GM21526 (cell line): Measurements from ENCODE around the gene SERHL2.
A peak's percentile ranks its signal among the peaks of the same experiment; 100 is the strongest.
"Not testable (repeated sequence)": the region's sequence is repeated elsewhere in the genome, so short reads cannot be mapped to it uniquely, and the experiment has no call there.

Source experiments
- ATAC-seq: cut with Tn5 transposase; IDR thresholded peaks from one replicate; pipeline ENCODE4 v1.9.1; 2021; ENCODE audit warnings: moderate library complexity; ENCODE audit not compliant: unreplicated experiment, low FRiP score

Gene SERHL2

DNA sequence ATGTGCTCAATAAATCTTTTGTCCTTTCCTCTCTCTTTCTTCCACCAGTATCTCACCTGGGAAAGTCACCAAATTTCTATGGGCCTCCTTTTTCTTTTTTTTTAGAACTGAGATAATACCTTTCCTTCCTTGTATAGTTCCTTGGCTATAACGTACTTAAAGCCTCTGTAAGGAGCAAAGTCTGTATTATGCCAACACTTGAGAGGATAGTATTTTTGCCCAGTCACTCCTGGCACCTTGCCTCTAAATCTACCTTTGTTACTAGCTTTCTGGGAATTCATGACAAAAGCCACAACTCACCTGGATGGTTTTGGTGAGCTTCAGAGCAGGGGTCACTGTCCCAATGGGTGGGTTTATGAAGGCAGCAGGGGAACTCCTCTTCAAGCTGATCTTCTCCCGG is 48.7 kb downstream of the SERHL2 start:
- no peak for ATAC-seq

DNA sequence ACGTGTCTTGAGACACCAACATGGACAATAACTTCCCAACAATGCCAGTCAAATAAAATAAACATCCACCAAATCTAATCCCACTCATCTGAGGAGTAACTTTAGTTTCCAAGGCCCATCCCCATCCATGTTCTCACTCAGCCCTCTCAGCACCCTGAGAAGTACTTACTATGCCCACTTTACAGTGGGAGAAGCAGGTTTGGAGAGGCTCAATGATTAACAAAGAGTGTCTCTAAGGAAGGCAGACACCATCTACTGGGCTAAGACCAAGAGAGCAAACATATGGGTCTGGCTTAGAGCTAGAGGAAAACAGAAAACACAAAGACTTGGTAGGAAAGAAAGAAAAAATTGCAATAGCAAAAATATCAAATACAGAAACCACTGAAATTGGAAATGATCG is 49.7 kb downstream of the SERHL2 start:
- ATAC-seq, result no peak

GRCh38 chr22:42604403-42604802 is 50.6 kb downstream of the SERHL2 start:
- ATAC-seq, result no peak

- not testable (repeated sequence) for ATAC-seq
Observed at GRCh38 chr22:42607641-42608040, 53.9 kb downstream of the SERHL2 start.

- no peak for ATAC-seq
Observed at GRCh38 chr22:42608136-42608822, 54.5 kb downstream of the SERHL2 start.

- ATAC-seq, result no peak
Observed at GRCh38 chr22:42608823-42609361, 55.1 kb downstream of the SERHL2 start.

GRCh38 chr22:42610186-42610585 is 56.4 kb downstream of the SERHL2 start:
- ATAC-seq, result no peak

DNA sequence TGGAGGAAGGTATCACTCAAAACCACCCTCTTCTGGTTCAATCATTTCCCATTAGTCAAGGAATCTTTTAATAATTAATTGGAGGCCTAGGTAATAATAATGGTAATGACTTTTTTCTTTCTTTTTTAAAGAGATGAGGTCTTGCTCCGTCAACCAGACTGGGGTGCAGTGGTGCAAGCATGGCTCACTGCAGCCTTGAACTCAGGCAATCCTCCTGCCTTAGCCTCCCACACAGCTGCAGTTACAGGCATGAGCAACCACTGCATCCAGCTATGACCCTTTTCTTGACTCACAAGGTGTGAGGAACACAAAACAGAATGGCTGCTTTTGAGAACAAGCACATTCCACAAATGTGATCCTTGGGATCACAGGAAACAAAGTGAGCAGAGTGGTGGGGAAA is 57.3 kb downstream of the SERHL2 start:
- ATAC-seq, result no peak

- ATAC-seq, result no peak
Observed at GRCh38 chr22:42612336-42612735, 58.6 kb downstream of the SERHL2 start.

GRCh38 chr22:42613872-42614301 is 60.1 kb downstream of the SERHL2 start:
- ATAC-seq, result no peak

GRCh38 chr22:42614312-42615091 is 60.7 kb downstream of the SERHL2 start, which contains the start of gene POLDIP3:
Gene POLDIP3, minus strand, starts transcription at chr22:42614883. Its CDS starts 26 bp downstream, at chr22:42614857.
- ATAC-seq, result peak; percentile 54

- peak; percentile 57 for ATAC-seq
Observed at GRCh38 chr22:42615092-42615859, 61.5 kb downstream of the SERHL2 start.

- ATAC-seq, result not testable (repeated sequence)
Observed at GRCh38 chr22:42615860-42616175, 62.1 kb downstream of the SERHL2 start.

- ATAC-seq, result no peak
Observed at GRCh38 chr22:42617155-42617983, 63.6 kb downstream of the SERHL2 start.

- ATAC-seq, result no peak
Observed at GRCh38 chr22:42619261-42620063, 65.7 kb downstream of the SERHL2 start.

DNA sequence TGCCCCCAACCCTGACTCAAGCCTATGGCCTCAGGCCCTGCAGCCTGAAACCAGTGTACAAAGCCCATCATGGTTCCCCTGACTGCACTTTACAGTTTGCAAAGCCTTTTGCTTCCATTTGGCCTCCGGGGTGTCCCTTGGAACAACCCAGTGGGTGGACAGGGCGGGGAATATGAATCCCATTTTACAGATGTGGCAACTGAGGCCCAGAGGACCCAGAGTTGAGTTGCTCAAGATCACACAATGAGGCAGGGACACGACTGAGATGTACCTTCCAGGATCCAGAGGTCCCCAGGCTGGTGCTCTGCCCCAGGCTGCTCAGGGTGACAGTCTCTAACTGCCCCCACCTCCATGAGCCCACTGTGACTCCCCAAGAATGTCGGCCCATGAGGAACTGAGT is 66.3 kb downstream of the SERHL2 start:
- ATAC-seq, result no peak

GRCh38 chr22:42621505-42622002 is 67.8 kb downstream of the SERHL2 start:
- ATAC-seq, result no peak

DNA sequence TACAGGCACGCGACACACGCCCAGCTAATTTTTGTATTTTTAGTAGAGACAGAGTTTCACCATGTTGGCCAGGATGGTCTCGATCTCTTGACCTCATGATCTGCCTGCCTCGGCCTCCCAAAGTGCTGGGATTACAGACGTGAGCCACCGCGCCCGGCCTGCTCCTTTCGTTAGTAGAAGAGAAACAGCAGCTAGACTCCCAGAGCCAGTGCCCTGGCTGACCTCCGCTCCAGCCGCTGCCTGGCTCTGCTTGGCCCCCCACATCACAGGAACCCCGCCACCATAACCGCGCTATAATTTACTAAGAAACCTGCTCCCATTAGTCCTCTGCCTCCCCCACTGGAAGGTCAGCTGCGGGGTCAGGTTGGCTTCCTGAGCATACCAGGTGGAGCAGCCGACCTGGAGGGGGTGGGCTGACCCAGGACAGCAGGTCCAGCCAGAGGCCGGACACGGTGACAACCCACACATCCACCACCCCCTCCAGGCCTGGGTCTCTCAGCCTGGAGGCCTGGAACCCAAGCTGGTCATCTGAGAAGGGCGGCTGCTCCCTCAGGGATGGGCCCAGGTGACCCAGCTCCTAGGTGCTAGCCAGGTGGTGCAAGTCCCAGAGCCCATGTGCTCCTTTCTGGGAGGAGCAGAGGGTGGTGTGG is 68.4 kb downstream of the SERHL2 start:
- ATAC-seq, result no peak

DNA sequence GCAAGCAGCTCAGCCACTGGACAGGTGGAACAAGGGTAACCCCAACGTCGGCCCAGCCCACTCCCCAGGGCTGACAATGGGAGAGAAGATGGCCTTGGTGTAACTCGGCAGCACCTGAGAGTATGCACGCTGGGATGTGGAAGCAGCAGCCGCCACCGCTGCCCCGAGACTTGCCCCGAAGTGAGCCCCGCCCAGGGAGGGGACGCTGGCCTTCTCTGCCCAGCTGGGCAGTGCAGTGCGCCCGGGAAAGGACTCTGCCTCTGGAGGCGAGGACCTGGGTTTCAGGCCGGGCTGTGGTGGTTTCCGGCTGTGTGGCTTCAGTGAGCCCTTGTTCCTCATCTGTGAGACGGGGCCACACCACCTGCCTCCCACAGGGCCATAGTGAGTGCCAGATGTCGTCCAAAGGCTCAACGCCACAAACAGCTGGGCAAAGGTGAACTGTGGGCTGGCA is 69.6 kb downstream of the SERHL2 start:
- ATAC-seq, result no peak
